ENCODE results near the gene ZBTB16. TPM values are rescaled to one million over a fixed set of nuclear protein-coding genes. Genes with fewer than 3 reads are reported as not detected.

ZBTB16 gene
- total and polyA plus RNA-seq, 2 donors (not counting 3 experiments of a cell fraction or from before 2014, with no cell fraction given) = 9.8 to 20.3 TPM

DNA sequence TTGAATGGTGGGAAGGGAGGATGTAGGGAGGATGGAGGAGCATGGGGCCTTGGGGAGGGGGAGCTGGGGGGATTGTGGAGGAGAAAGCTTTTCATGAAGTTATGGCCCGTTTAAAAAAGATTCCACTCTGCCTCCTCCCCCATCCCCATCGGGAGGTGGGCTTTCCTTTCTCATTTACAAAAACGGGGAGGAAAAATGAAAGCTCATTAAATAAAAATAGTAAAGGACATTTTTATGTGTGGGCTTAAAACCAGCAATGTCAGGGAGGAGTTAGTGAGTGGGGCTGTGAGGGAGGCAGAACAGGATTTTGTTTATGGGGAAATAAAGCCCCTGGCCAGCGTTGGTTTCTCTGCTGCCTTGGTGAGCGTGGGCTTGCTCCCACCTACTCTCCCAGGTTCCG is 83.2 kb downstream of the ZBTB16 start:
- H3K4me1 ChIP-seq (ENCODE audit: control insufficient read depth, extremely low read depth, insufficient read depth, low read length) = peaks cover 37% of the 10 kb centered on the region
- ChIA-PET POLR2A (no interaction called here), CTCF (interaction anchor here (0.8 kb wide), 1 partner anchor 17 kb away, joined by 3 read pairs; no protein-coding TSS in a partner anchor)
- H3K4me3 ChIP-seq (replicated peaks in 1 of 3; ENCODE audit: insufficient read depth in 1 of 3, low read depth in 1 of 3, low read length in 3 of 3) = no peak overlapping the region
- no peak for TF ChIP-seq FOS (IDR thresholded peaks at IDR 0.05; ENCODE audit: borderline replicate concordance, insufficient read depth, low read length)
- no peak for TF ChIP-seq EZH2 (IDR thresholded peaks at IDR 0.05; ENCODE audit: borderline replicate concordance, low read depth, low read length, severe bottlenecking)
- no peak for TF ChIP-seq MYC (IDR thresholded peaks at IDR 0.05; ENCODE audit: low read depth, low read length)
- TF ChIP-seq GATA2 (IDR thresholded peaks at IDR 0.05; ENCODE audit: insufficient read depth, insufficient read length, low read depth, low read length) = no peak
- TF ChIP-seq POLR2AphosphoS5 (IDR thresholded peaks at IDR 0.05; ENCODE audit: insufficient read depth, low read depth, low read length) = no peak
- TF ChIP-seq, protein P1, sequence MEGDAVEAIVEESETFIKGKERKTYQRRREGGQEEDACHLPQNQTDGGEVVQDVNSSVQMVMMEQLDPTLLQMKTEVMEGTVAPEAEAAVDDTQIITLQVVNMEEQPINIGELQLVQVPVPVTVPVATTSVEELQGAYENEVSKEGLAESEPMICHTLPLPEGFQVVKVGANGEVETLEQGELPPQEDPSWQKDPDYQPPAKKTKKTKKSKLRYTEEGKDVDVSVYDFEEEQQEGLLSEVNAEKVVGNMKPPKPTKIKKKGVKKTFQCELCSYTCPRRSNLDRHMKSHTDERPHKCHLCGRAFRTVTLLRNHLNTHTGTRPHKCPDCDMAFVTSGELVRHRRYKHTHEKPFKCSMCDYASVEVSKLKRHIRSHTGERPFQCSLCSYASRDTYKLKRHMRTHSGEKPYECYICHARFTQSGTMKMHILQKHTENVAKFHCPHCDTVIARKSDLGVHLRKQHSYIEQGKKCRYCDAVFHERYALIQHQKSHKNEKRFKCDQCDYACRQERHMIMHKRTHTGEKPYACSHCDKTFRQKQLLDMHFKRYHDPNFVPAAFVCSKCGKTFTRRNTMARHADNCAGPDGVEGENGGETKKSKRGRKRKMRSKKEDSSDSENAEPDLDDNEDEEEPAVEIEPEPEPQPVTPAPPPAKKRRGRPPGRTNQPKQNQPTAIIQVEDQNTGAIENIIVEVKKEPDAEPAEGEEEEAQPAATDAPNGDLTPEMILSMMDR (IDR thresholded peaks at IDR 0.05; ENCODE audit: extremely low read depth in 1 of 2, insufficient read depth in 1 of 2, low read depth in 1 of 2, low read length in 2 of 2) = no peak
- no peak for TF ChIP-seq POLR2A (IDR thresholded peaks at IDR 0.05; ENCODE audit: low read depth, low read length)
- no peak for TF ChIP-seq JUN (IDR thresholded peaks at IDR 0.05; ENCODE audit: borderline replicate concordance, insufficient read depth, insufficient read length, low read depth)
- TF ChIP-seq, protein P2, sequence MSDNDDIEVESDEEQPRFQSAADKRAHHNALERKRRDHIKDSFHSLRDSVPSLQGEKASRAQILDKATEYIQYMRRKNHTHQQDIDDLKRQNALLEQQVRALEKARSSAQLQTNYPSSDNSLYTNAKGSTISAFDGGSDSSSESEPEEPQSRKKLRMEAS (IDR thresholded peaks at IDR 0.05; ENCODE audit: insufficient read depth, insufficient read length) = no peak
- H3K36me3 ChIP-seq (ENCODE audit: control insufficient read depth in 2 of 2, extremely low read depth in 1 of 2, insufficient read depth in 2 of 2, low read length in 2 of 2) = no peaks in the 10 kb centered on the region
- H4K20me1 ChIP-seq (replicated peaks; ENCODE audit: control insufficient read depth, extremely low read depth, insufficient read depth, low read length) = no peaks in the 10 kb centered on the region
- H3K27me3 ChIP-seq (ENCODE audit: control insufficient read depth in 2 of 2, insufficient read depth in 2 of 2, low read length in 2 of 2) = no peaks in the 10 kb centered on the region
- H3K4me2 ChIP-seq (ENCODE audit: insufficient read depth, low read length) = no peak overlapping the region
- H3K9ac ChIP-seq (replicated peaks; ENCODE audit: extremely low read depth, insufficient read depth, low read length) = no peak overlapping the region
- FAIRE-seq = no peak
- no peak for DNase-seq (ENCODE audit: low read depth, low spot score)
- H3K79me2 ChIP-seq (ENCODE audit: control insufficient read depth, insufficient read depth, low read length) = no peaks in the 10 kb centered on the region
- H3K27ac ChIP-seq (ENCODE audit: insufficient read depth, low read depth, low read length) = no peak overlapping the region
- intact Hi-C loops (cut with micrococcal nuclease) (no loop called here), dilution Hi-C loops (cut with MboI; ENCODE audit: extremely low pct_ligation_motif_present, low sequenced_read_pairs) (no loop called here)
- no peak overlapping the region for H2AFZ ChIP-seq (ENCODE audit: low read depth, low read length)
- no TSS peak for BruUV-seq (replicated peaks)
- H3K9me3 ChIP-seq (replicated peaks; ENCODE audit: control insufficient read depth, insufficient read depth, low read length) = no peaks in the 10 kb centered on the region
- H3K9me1 ChIP-seq (replicated peaks; ENCODE audit: control insufficient read depth, extremely low read depth, insufficient read depth, low read length) = no peaks in the 10 kb centered on the region

Measured in endothelial cell of umbilical vein (primary cell).